Activated B cell treated with CpG ODN at 0.5 μM for 24 hours (primary cell): Measurements from ENCODE around the gene SRL. TPM values are rescaled to one million over a fixed set of nuclear protein-coding genes. Genes with fewer than 3 reads are reported as not detected.

Source experiments
- ATAC-seq: fragments of 200-7000 bp; cut with Tn5 transposase; one replicate; pipeline ENCODE4 v1.10.0; 2021; ENCODE audit warnings: low read depth, mild to moderate bottlenecking, moderate library complexity
- CTCF ChIA-PET: fragments of 350-600 bp; sonication (Branson Sonifier 250); formaldehyde crosslinking; loops from one replicate; lab custom pipeline; 2021; ENCODE audit warnings: antibody characterized with exemption; lab: Charles Lee
- POLR2A ChIA-PET: fragments of 350-600 bp; sonication (Branson Sonifier 250); formaldehyde crosslinking; loops from one replicate; lab custom pipeline; 2021; ENCODE audit warnings: antibody characterized with exemption; lab: Charles Lee
- DNase-seq: peaks from one replicate; pipeline ENCODE4 v3.0.0; 2022
- H3K27ac Mint-ChIP-seq: one replicate; pipeline ENCODE4 v1.8.0; 2020; ENCODE audit warnings: mixed read lengths
- H3K27me3 Mint-ChIP-seq: one replicate; pipeline ENCODE4 v1.8.0; 2021; ENCODE audit warnings: mixed read lengths
- H3K36me3 Mint-ChIP-seq: one replicate; pipeline ENCODE4 v1.8.0; 2021; ENCODE audit warnings: low read depth, mixed read lengths
- H3K4me1 Mint-ChIP-seq: one replicate; pipeline ENCODE4 v1.8.0; 2021; ENCODE audit warnings: mixed read lengths
- H3K4me3 Mint-ChIP-seq: one replicate; pipeline ENCODE4 v1.8.0; 2020; ENCODE audit warnings: mild to moderate bottlenecking, mixed read lengths
- H3K9me3 Mint-ChIP-seq: one replicate; pipeline ENCODE4 v1.8.0; 2020; ENCODE audit warnings: mixed read lengths
- CTCF ChIP-seq: fragments of 200-600 bp; IDR thresholded peaks from one replicate; pipeline ENCODE4 v1.8.0; 2022; ENCODE audit warnings: antibody characterized with exemption, mild to moderate bottlenecking
- intact Hi-C: fragments of 100-400 bp; cut with micrococcal nuclease; formaldehyde crosslinking; loops from one replicate; pipeline ENCODE4 v1.15.1; 2024
- total RNA-seq: library from RNA; stranded (reverse); gene quantifications from 2 replicates; pipeline ENCODE4 v1.2.3, GENCODE V29; 2022

The SRL gene
- total RNA-seq, 1 donor from 2014 or later, result not detected

DNA sequence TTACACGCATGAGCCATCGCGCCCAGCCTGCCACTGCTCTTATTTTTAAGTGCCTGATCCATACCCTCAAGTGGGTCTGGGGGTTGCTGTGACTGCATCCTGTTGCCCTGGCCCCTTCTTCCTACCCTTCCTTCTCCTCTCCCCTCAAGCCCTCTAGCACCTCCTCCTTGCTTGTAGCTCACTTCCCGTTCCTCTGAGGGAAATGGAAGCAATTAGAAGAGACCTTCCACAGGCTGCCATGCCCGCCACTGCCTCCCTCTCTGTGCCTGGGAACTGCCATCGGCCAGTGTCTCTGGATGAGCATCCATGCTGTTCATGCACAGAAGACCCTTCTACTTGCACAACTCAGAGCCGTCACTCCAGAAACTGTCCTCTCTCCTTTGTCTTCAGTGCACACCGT, 41.6 kb upstream of the SRL start:
- H3K36me3 Mint-ChIP-seq, result no peaks in the 10 kb centered on the region
- TF ChIP-seq CTCF, result no peak
- ChIA-PET CTCF (no interaction called here), POLR2A (no interaction called here)
- H3K4me1 Mint-ChIP-seq, result peaks cover 7% of the 10 kb centered on the region
- no peak overlapping the region for H3K27ac Mint-ChIP-seq
- peaks cover 10% of the 10 kb centered on the region for H3K27me3 Mint-ChIP-seq
- H3K9me3 Mint-ChIP-seq, result peaks cover 2% of the 10 kb centered on the region
- H3K4me3 Mint-ChIP-seq, result no peak overlapping the region
- no peak for DNase-seq
- intact Hi-C loops, result no loop called here
- no peak for ATAC-seq

DNA sequence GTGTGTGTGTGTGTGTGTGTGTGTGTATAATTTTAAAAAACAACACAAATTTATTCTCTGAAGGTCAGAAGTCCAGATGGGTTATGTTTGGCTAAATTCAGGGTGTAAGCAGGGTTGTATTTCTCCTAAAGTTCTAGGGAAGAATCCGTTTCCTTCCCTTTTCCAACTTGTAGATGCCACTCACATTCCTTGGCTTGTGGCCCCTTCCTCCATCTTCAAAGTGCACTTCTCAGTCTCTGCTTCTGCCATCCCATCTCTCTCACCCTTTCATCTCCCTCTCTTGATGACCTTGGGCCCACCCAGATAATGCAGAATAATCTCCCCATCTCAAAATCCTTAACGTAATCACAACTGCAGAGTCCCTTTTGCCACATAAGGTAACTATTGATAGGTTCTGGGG, 38.7 kb upstream of the SRL start:
- H3K36me3 Mint-ChIP-seq, result no peaks in the 10 kb centered on the region
- CTCF ChIA-PET, result no interaction called here
- no peak overlapping the region for H3K27ac Mint-ChIP-seq
- DNase-seq, result no peak
- intact Hi-C loops, result no loop called here
- TF ChIP-seq CTCF, result no peak
- H3K27me3 Mint-ChIP-seq, result peaks cover 10% of the 10 kb centered on the region
- POLR2A ChIA-PET, result no interaction called here
- peaks cover 2% of the 10 kb centered on the region for H3K9me3 Mint-ChIP-seq
- no peaks in the 10 kb centered on the region for H3K4me1 Mint-ChIP-seq
- no peak for ATAC-seq
- H3K4me3 Mint-ChIP-seq, result no peak overlapping the region

GRCh38 chr16:4277987-4278513, 36.2 kb upstream of the SRL start:
- no peaks in the 10 kb centered on the region for H3K36me3 Mint-ChIP-seq
- no peak for DNase-seq
- ChIA-PET CTCF (no interaction called here), POLR2A (no interaction called here)
- intact Hi-C loops, result no loop called here
- no peak for ATAC-seq
- peaks cover 2% of the 10 kb centered on the region for H3K4me1 Mint-ChIP-seq
- H3K27ac Mint-ChIP-seq, result no peak overlapping the region
- TF ChIP-seq CTCF, result no peak
- no peak overlapping the region for H3K4me3 Mint-ChIP-seq
- peaks cover 2% of the 10 kb centered on the region for H3K9me3 Mint-ChIP-seq
- H3K27me3 Mint-ChIP-seq, result no peaks in the 10 kb centered on the region

DNA sequence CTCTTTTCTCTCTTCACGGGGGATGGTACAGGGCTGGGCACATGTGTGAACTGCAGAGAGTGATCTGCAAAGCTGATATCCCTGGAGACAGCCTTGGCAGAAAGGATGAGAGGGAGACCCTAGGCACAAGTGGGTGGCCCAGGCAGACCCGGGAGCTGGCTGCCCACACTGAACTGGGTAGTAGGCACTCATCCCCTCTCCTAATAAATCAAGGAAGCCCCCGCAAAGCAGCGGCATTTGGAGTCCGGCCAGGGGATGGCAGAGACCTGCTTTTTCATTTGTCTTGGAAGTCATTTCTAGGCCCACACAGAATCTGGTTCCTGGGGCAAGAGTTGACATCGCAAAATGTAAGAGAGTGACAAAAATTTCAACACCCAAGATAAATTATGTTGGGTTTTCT, 34.0 kb upstream of the SRL start:
- no peak for TF ChIP-seq CTCF
- no peak overlapping the region for H3K4me3 Mint-ChIP-seq
- peaks cover 2% of the 10 kb centered on the region for H3K9me3 Mint-ChIP-seq
- H3K36me3 Mint-ChIP-seq, result no peaks in the 10 kb centered on the region
- ATAC-seq (no peak), DNase-seq (no peak)
- H3K27ac Mint-ChIP-seq, result no peak overlapping the region
- no peaks in the 10 kb centered on the region for H3K27me3 Mint-ChIP-seq
- H3K4me1 Mint-ChIP-seq, result peaks cover 2% of the 10 kb centered on the region
- POLR2A ChIA-PET, result no interaction called here
- intact Hi-C loops, result no loop called here
- CTCF ChIA-PET, result no interaction called here

- DNase-seq (peak; percentile 41), ATAC-seq (no peak)
- ChIA-PET CTCF (interaction anchor here (0.8 to 4.8 kb wide), 3 partner anchors 20 to 58 kb away, joined by 3 to 31 read pairs (median 4); no protein-coding TSS in a partner anchor), POLR2A (interaction anchor here (0.6 to 4.0 kb wide), 7 partner anchors 20 to 556 kb away, joined by 3 to 78 read pairs (median 4); partner anchors contain the start of genes PAM16 and TRAP1)
- intact Hi-C loops, result loop anchor here (2.0 to 5.0 kb wide), 7 partner anchors 15 to 662 kb away; partner anchors contain the start of genes CREBBP, DNAJA3, NMRAL1 and PAM16
- Mint-ChIP-seq H3K4me3 (peak overlapping the region; percentile 75), H3K9me3 (no peaks in the 10 kb centered on the region), H3K27ac (peak overlapping the region; percentile 18), H3K4me1 (peaks cover 5% of the 10 kb centered on the region), H3K27me3 (no peaks in the 10 kb centered on the region), H3K36me3 (no peaks in the 10 kb centered on the region)
- TF ChIP-seq CTCF, result no peak
Observed at GRCh38 chr16:4273858-4274311, 32.0 kb upstream of the SRL start.
